Measurements from ENCODE around the gene TMC1.
A peak's percentile ranks its signal among the peaks of the same experiment; 100 is the strongest.

TMC1 gene

DNA sequence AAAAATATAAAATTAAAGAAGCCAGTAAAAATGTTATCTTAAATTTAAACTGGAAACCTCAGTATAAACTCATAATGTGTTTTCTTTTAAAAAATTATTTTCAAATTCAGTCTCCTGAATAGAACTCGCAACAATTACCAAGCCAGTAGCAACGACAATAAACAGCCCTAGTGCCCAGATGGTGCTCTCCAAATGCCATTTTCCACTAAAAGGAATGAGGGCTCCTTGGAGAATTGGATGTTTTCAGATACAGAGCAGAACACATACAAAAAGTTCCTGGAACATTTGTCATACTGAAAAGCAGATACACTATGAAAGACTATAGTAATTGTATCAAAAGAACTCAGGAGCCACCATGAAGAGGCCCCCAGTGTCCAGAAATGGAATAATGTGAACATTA, 97.4 kb downstream of the TMC1 start:
- no peak for DNase-seq

DNA sequence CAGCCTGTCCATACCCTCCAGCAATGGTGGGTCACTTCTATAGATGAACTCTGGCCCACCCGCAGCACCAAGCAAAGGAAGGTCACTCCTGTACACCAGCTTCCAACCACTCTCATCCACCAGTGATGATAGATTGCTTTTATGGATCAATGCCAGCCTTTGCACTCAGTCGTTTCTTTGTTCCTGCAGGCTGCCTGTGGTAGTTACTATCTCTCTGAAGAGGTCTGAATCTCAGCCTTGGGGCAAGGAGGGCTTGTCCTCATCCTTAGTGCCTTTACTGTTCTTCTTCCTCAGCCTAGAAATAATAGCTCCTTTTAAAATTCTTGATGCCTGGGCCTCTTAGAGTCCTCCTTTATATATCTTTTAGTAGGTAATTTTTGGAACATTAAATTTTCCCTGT, 100.8 kb downstream of the TMC1 start:
- DNase-seq, result no peak

GRCh38 chr9:72623156-72623555, 101.7 kb downstream of the TMC1 start:
- DNase-seq, result no peak

DNA sequence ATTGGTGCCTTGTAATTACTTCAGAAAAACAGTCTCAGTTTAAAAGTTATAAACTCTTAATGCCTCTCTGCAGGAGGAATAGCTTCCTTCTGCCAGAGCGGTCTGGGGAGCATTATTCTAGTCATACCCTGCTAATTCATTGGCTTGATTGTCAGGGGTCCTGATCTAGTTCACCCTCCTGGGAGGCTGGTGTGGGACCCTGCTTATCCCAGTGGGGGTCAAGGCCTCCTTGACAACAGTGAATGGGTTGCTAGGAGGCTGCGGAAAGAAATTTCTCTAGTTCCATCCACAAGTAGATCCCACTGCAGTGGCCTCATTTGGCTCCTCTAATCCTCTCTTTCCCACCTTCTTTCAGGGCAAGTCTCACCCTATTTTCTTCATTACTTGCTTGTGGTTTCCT, 105.7 kb downstream of the TMC1 start:
- DNase-seq, result no peak

DNA sequence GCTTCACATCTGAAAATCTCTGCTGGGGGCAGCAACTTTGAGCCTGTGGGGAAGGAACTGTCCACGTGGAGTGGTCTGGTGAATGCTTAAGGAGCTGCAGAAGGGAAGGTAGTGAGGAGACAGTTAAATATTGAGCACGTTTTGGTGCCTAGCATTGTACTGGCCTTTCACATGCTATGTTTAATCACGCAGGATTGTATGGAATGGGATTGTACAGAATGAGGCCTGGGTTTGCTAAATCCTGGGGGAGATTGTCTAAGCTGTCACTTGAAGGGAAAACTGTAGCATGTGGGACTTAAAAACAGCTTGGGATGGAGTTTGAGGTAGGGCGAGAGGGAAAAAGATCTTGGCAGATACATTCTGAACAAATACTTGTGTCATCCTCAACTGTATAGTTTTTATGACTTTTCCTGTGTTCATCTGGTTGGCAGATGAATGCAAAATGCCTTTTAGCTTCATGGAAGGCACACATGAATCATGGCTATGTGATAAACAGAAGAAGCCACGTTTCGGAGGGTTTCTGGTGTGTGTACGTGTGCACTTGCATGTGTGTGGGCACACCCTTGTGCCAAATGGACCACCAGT, 106.6 kb downstream of the TMC1 start:
- DNase-seq, result no peak

GRCh38 chr9:72633966-72634365, 112.6 kb downstream of the TMC1 start:
- peak; percentile 4 to 13 for DNase-seq

GRCh38 chr9:72635197-72635596, 113.8 kb downstream of the TMC1 start:
- DNase-seq, result no peak

GRCh38 chr9:72636621-72637020, 115.2 kb downstream of the TMC1 start:
- no peak for DNase-seq

DNA sequence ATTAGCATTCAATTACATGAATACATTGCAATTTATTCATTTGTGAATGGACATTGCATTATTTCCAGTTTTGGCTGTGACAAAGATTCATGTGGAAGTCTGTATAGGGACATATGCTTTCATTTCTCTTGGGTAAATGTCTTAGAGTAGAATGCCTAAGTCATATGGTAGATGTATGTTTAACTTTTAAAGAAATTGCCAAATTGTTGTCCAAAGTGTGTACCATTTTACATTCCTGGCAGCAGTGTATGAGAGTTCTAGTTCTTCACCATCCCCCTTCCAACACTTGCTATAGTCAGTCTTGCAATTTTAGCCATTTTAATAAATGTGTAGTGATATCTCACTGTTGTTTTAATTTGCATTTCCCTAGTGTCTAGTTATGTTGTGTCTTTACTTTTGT, 122.2 kb downstream of the TMC1 start:
- DNase-seq, result no peak

DNA sequence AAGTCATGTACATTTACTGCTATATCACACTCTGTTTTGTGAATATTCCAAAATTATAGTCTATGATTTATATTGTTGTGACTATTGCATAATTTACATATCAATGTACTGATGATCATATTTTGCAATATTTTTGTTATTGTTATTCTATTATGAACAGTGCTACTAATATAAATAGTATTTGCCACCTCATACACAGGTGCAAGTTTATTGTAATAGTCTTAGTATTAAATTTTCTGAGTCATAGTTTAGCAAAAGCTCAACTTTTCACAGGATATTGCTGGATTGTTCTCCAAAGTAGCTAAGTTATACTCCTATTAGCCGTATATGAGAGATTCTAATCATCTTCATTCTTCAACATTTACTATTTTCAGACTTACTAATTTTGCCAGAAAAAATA, 124.7 kb downstream of the TMC1 start:
- DNase-seq, result no peak

GRCh38 chr9:72648324-72649126, 127.1 kb downstream of the TMC1 start:
- no peak for DNase-seq

DNA sequence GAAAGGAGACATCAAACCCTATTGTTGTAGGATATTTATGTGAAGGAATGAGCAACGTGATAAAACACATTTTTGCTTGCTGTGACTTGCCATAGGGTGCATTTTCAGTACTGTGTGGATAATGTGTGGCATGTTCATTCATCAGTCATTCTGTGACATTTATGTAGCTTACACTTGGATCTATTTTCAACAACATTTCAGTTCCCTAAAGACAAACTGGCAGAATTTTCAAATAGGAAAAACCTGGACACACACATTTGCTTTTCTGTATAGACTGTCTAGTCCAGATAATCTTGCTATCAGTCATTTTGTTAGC, 127.7 kb downstream of the TMC1 start:
- no peak for DNase-seq

DNA sequence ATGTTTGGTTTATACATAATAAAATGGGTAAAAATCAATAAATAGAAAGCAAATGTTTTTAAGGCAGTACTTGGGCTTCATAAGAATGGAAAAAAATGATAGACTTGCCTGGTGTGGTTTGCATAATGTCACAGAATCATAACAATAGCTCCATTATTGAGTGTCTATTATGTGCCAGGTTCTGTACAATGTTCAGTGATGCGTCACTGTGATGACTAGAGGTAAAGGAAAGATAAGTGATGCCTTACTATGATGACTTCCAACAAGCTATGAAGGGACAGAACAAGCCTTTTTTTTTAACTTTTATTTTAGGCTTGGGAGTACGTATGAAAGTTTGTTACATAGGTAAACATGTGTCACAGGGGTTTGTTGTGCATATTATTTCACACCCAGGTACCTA, 128.8 kb downstream of the TMC1 start:
- no peak for DNase-seq

- no peak for DNase-seq
Observed at GRCh38 chr9:72656021-72656420, 134.6 kb downstream of the TMC1 start.

DNA sequence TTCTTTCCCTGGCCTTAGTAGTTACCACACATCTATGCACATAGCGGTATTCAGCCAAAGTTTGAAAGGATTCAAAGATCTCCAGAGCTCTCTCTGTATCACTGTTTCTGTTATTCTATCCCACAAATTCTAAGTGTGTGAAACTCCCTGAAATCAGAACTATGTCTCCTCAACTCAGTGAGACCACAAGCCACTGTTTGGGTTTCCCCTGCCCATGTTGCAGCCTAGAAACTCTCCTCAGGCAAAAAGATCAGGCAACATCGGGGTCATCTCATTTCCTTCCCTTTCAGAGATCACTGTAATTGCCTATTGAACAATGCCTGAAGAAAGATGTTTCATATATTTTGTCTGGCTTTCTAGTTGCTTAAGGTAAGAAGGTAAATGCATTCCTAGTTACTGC, 135.6 kb downstream of the TMC1 start:
- DNase-seq, result no peak

DNA sequence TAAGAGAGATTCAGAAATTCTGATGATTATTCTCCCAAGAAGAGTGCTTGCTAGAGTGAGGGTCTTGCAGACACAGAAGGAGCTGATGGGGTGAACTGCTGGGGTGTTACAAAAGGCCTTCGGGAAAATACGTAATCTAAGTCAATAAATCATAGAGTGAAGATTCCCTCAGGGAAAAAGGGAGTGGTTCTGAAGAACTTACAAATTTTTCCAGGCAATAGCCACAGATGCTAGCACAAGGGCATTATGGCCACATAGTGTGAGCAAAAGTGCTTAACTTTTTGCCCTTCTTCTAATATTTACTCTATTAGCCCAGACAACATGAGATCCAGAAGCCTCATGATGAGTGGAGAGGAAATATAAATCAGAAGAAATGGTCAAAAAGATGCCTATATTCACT, 137.3 kb downstream of the TMC1 start:
- DNase-seq, result no peak

- no peak for DNase-seq
Observed at GRCh38 chr9:72661401-72662135, 140.2 kb downstream of the TMC1 start.

- no peak for DNase-seq
Observed at GRCh38 chr9:72665421-72665820, 144.0 kb downstream of the TMC1 start.

DNA sequence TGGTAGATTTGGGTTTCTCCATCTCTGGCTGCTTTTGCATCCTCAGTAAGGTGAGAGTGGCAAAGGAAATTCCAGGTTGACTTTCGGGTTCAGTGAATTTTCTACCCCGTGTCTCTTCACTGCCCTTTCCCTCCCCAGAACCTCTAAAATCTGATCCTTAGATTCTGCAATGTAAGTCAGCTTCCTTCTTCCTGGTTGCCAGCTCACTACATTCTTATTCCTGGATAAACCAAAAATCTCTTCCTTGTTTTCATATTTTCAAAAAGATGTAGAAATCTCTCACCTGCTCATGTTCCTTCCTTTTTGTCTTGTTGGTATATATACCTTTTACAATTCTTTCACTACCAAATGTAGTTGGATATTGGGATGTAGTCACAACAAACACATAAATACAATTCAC, 145.8 kb downstream of the TMC1 start:
- no peak for DNase-seq

- DNase-seq, result no peak
Observed at GRCh38 chr9:72674961-72675360, 153.6 kb downstream of the TMC1 start.

DNA sequence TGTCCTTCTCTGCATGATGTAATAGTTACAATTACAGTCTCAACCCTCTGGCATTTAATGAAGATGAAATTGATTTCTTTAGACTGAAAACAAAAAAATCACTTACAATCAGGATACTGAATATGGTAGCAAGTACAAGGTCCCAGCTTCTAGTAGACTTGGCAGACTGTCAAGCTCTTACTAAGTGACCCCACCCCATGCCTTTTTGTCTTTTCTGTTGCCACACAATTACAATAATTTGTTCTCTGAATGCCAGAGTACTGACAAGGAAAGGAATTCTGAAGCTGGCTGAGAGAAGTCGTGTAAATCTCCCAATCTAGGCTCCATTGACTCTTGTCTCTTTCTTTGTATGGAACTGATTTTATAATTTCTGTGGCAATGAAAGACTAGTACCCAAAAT, 154.2 kb downstream of the TMC1 start:
- DNase-seq, result no peak

- no peak for DNase-seq
Observed at GRCh38 chr9:72680593-72681282, 159.3 kb downstream of the TMC1 start.

DNA sequence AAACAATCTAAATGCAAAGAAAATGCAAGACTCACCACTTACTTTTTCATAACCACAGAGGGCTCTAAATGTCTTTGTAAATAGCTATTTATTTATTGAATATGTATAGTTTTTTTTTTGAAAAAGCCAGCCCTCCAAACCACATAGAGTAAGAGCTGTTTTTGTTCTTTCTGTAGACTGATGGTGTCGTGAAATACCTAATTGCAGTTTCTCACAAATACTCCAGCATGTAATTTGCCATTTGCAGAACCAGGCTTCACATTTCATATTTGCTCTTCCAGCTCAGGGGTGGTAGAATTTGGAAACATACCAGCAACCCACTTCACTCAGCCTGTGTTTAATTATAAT, 159.8 kb downstream of the TMC1 start:
- no peak for DNase-seq

- DNase-seq, result no peak
Observed at GRCh38 chr9:72684615-72685014, 163.2 kb downstream of the TMC1 start.

All from activated CD4-positive, alpha-beta T cell treated with anti-CD3 and anti-CD28 coated beads, Interleukin-2, amount 50 U/mL, for 4 hours (primary cell).